ENCODE data around the gene FRMPD1.

DNA sequence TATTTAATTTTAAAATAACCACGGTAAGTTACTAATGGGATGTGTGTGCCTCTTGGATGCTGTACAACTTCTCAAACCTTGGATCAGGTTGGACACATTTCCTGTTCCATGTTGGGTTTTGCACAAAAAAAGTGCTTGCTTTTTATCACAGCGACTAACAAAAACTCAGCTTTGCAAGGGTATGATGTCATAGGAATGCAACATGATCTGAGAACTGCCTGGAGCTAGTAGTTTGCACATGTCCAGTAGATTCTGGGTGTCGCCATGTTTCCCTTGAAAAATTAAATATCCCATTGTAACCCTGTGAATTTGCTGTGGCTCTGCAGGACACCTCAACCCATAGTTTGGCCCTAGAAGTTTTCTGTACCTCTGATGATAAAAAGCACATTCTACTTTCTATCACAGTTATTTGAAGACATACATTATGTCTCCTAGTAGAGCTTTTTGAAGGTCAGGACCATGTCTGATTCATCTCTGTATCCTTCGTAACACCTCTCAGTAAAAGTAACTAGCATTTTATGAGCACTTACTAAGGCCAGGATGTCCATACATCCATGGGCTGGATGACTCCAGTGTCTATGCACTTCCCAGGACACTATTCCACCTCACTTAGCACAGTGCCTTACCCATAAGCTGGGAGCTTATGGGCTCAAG, 11.5 kb upstream of the FRMPD1 start:
- no peak for TF ChIP-seq CTCF (IDR thresholded peaks at IDR 0.05)
- TF ChIP-seq POLR2A (IDR thresholded peaks at IDR 0.05): no peak
